OCI-LY3 (cell line): Measurements from ENCODE around the gene SMURF2.

Experiments
- H2AFZ ChIP-seq: fragments of 200-600, 300-600 bp; shearing (Covaris generic); 2 replicates; pipeline ENCODE4 v1.6.0; 2014; ENCODE audit warnings: antibody characterized with exemption, low read depth, low read length
- H3K27ac ChIP-seq: fragments of 200-600, 300-600 bp; sonication (generic); 2 replicates; pipeline ENCODE4 v1.5.1; 2014; ENCODE audit warnings: mild to moderate bottlenecking, low read length, moderate library complexity, mixed read lengths
- H3K27me3 ChIP-seq: fragments of 200-600, 300-600 bp; sonication (generic); 2 replicates; pipeline ENCODE4 v1.6.1; 2014; ENCODE audit warnings: low read depth, low read length, mixed read lengths
- H3K36me3 ChIP-seq: fragments of 200-600, 300-600 bp; sonication (generic); replicated peaks from 2 replicates; pipeline ENCODE3; 2014; ENCODE audit warnings: low read depth, low read length, mixed read lengths
- H3K4me1 ChIP-seq: fragments of 300-600, 200-600 bp; sonication (generic); 2 replicates; pipeline ENCODE4 v1.6.1; 2014; ENCODE audit warnings: low read length, mixed read lengths
- H3K4me2 ChIP-seq: fragments of 200-600, 300-600 bp; sonication (generic); 2 replicates; pipeline ENCODE4 v1.6.1; 2014; ENCODE audit warnings: low read length, mixed read lengths
- H3K4me3 ChIP-seq: fragments of 300-600, 200-600 bp; sonication (generic); 2 replicates; pipeline ENCODE4 v1.5.1; 2014; ENCODE audit warnings: antibody characterized with exemption, mild to moderate bottlenecking, low read length, moderate library complexity
- H3K79me2 ChIP-seq: fragments of 300-600, 200-600 bp; shearing (Covaris generic); 2 replicates; pipeline ENCODE4 v1.6.1; 2014; ENCODE audit warnings: mild to moderate bottlenecking, low read length, mixed read lengths
- H3K9ac ChIP-seq: fragments of 300-600, 200-600 bp; shearing (Covaris generic); 2 replicates; pipeline ENCODE4 v1.6.0; 2014; ENCODE audit warnings: mild to moderate bottlenecking, low read length, moderate library complexity
- H3K9me3 ChIP-seq: fragments of 200-600, 300-600 bp; shearing (Covaris generic); 2 replicates; pipeline ENCODE4 v1.6.1; 2014; ENCODE audit warnings: low read length, mixed read lengths; ENCODE audit not compliant: insufficient read depth
- H4K20me1 ChIP-seq: fragments of 200-600, 300-600 bp; sonication (generic); 2 replicates; pipeline ENCODE4 v1.6.1; 2016; ENCODE audit warnings: low read length, mixed read lengths; ENCODE audit not compliant: insufficient read depth
- EZH2phosphoT487 ChIP-seq: fragments of 200-600 bp; shearing (Covaris generic); IDR thresholded peaks from 2 replicates; pipeline ENCODE4 v1.6.1; 2018; ENCODE audit warnings: antibody characterized with exemption, mixed run types, low read depth
- TF ChIP-seq, protein P1 (sequence below): fragments of 200-600, 300-600 bp; sonication (generic); IDR thresholded peaks from 2 replicates; pipeline ENCODE4 v1.5.1; 2014; ENCODE audit warnings: antibody characterized with exemption, low read length, low read depth

Gene SMURF2

DNA sequence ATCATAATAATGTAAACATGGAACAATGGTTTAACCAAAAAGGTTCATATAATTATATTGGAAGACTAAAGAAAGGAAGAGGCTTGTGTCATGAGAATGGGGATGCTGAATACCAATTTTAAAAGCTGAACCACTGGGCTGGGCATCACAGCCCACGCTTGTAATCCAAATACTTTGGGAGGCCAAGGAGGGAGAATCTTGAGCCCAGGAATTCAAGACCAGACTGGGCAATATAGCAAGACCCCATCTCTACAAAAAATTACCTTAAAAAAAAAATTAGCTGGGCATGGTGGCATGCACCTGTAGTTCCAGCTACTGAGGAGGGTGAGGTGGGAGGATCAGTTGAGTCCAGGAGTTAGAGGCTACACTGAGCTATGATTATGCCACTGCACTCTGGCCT is 65.1 kb downstream of the SMURF2 start:
- Histone ChIP-seq H3K36me3 (no peaks in the 10 kb centered on the region), H3K79me2 (no peaks in the 10 kb centered on the region), H3K4me2 (no peak overlapping the region), H2AFZ (no peak overlapping the region), H3K4me3 (no peak overlapping the region), H3K27ac (no peak overlapping the region), H3K4me1 (no peaks in the 10 kb centered on the region), H3K9ac (no peak overlapping the region), H3K27me3 (no peaks in the 10 kb centered on the region), H4K20me1 (no peaks in the 10 kb centered on the region), H3K9me3 (no peaks in the 10 kb centered on the region)
- TF ChIP-seq, protein P1, sequence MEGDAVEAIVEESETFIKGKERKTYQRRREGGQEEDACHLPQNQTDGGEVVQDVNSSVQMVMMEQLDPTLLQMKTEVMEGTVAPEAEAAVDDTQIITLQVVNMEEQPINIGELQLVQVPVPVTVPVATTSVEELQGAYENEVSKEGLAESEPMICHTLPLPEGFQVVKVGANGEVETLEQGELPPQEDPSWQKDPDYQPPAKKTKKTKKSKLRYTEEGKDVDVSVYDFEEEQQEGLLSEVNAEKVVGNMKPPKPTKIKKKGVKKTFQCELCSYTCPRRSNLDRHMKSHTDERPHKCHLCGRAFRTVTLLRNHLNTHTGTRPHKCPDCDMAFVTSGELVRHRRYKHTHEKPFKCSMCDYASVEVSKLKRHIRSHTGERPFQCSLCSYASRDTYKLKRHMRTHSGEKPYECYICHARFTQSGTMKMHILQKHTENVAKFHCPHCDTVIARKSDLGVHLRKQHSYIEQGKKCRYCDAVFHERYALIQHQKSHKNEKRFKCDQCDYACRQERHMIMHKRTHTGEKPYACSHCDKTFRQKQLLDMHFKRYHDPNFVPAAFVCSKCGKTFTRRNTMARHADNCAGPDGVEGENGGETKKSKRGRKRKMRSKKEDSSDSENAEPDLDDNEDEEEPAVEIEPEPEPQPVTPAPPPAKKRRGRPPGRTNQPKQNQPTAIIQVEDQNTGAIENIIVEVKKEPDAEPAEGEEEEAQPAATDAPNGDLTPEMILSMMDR: no peak
- no peak for TF ChIP-seq EZH2phosphoT487

DNA sequence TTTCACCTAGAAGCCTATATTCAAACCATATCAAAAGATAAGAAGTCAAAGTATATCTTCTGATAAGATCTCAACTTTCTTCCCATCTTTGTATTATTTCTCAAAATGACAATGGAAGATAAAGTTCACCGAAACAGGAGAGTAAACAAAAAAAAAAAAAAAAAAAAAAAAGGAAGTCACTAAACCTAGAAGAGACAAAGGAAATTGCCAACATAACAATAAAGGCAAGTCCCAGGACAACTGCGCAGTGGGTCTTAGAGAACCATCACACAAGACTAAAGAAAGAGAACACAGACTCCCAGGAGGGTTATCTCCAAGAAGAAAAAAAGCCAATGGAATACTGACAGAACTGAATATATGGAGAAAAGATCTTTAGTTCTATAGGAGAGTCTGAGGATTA is 65.7 kb downstream of the SMURF2 start:
- Histone ChIP-seq H3K4me1 (no peaks in the 10 kb centered on the region), H2AFZ (no peak overlapping the region), H4K20me1 (no peaks in the 10 kb centered on the region), H3K9ac (no peak overlapping the region), H3K9me3 (no peaks in the 10 kb centered on the region), H3K36me3 (no peaks in the 10 kb centered on the region), H3K27ac (no peak overlapping the region), H3K4me2 (no peak overlapping the region), H3K27me3 (no peaks in the 10 kb centered on the region), H3K79me2 (no peaks in the 10 kb centered on the region), H3K4me3 (no peak overlapping the region)
- TF ChIP-seq EZH2phosphoT487: no peak
- TF ChIP-seq, protein P1: no peak

DNA sequence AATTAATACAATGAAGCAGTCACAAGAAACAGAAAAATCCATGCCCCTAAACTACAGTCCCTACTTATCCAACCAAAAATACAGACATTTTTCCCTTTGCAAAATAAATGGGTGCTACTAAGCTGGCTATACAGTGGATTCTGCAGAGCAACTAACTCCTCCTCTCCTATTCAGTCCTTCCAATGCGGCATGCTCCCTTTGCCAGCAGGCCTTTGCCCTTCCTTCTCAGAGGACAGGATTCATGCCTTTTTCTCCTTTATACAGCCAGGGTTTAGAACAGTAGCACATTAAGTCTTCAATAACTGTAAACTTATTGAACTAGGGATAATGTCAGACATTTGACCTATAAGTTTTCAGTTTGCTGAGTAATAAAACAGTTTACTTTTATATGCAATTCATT is 70.2 kb downstream of the SMURF2 start:
- no peaks in the 10 kb centered on the region for H3K36me3 ChIP-seq

DNA sequence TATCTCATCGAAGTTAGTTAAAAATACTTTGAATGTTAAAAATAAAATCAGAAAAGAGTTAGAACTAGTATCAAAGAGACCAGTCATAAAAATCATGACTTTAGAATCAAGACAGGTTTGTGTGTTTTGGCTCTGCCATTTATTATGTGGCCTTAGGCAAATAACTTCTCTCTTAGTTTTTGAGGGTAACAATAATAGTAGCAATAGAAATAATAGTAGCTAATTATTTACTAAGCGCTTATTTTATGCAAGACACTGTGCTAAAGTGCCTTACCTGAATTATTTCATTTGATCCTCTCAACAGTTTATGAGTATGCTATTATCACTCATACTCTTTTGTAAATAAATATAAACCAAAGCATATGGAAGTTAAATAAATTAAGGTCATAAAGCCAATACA is 77.0 kb downstream of the SMURF2 start:
- Histone ChIP-seq H3K36me3 (peaks cover 13% of the 10 kb centered on the region), H3K27me3 (no peaks in the 10 kb centered on the region), H2AFZ (no peak overlapping the region), H3K9ac (no peak overlapping the region), H3K79me2 (no peaks in the 10 kb centered on the region), H3K9me3 (no peaks in the 10 kb centered on the region), H3K4me2 (no peak overlapping the region), H4K20me1 (no peaks in the 10 kb centered on the region), H3K4me1 (peaks cover 12% of the 10 kb centered on the region), H3K27ac (no peak overlapping the region), H3K4me3 (no peak overlapping the region)
- no peak for TF ChIP-seq EZH2phosphoT487
- TF ChIP-seq, protein P1: no peak

More for the DNA sequence above, 70.2 kb downstream of the SMURF2 start:
- no peaks in the 10 kb centered on the region for H4K20me1 ChIP-seq
- H3K9me3 ChIP-seq: no peaks in the 10 kb centered on the region
- H3K27ac ChIP-seq: no peak overlapping the region
- H2AFZ ChIP-seq: no peak overlapping the region
- H3K79me2 ChIP-seq: no peaks in the 10 kb centered on the region
- H3K4me3 ChIP-seq: no peak overlapping the region
- H3K27me3 ChIP-seq: no peaks in the 10 kb centered on the region
- no peak overlapping the region for H3K9ac ChIP-seq
- H3K4me2 ChIP-seq: no peak overlapping the region
- TF ChIP-seq EZH2phosphoT487: no peak
- TF ChIP-seq, protein P1: no peak
- H3K4me1 ChIP-seq: no peaks in the 10 kb centered on the region
